Lower leg skin (tissue), 4 donors: ENCODE results near the gene IBA57. TPM values are rescaled to one million over a fixed set of nuclear protein-coding genes. Genes with fewer than 3 reads are reported as not detected.

Experiments used
- DNase-seq, 2 donors: peaks; one replicate each; pipeline ENCODE4 v3.0.0-alpha.2; 2019; ENCODE audit warnings: low spot score in 2 of 2
- H3K4me3 ChIP-seq: fragments of 200-600 bp; sonication (generic); 2 replicates; pipeline ENCODE4 v1.5.1; 2017; ENCODE audit warnings: mild to moderate bottlenecking, low read depth; ENCODE audit not compliant: poor library complexity, severe bottlenecking
- CTCF ChIP-seq, 3 donors: fragments of 450-650 bp; IDR thresholded peaks; one replicate each; pipeline ENCODE4 v1.5.1; 2016; ENCODE audit warnings: antibody characterized with exemption in 3 of 3, mild to moderate bottlenecking in 3 of 3, moderate library complexity in 2 of 3
- POLR2A ChIP-seq, 2 donors: fragments of 450-650 bp; IDR thresholded peaks; one replicate each; pipeline ENCODE4 v1.6.1; 2016 to 2017; ENCODE audit warnings: antibody characterized with exemption in 2 of 2, mild to moderate bottlenecking in 1 of 2, moderate library complexity in 1 of 2
- WGBS, 2 donors: methylation state at CpG; one replicate each; pipeline ENCODE4 v1.1.5; 2018; 5-methylcytosine and 5-hydroxymethylcytosine counted together
- intact Hi-C: fragments of 100-400 bp; cut with DNase I; formaldehyde crosslinking; loops from one replicate; pipeline ENCODE4 v1.15.0; 2023; ENCODE audit warnings: low total_unique reads
- total RNA-seq, 4 donors: library from RNA; depleted of rRNA; stranded (reverse); fragments of >200 nt; gene quantifications; one replicate each; pipeline ENCODE4 v1.1.0, GENCODE V29; 2016

Gene IBA57
- total RNA-seq, 4 donors from 2014 or later = 9.4 to 16.0 (median 12.6) TPM

GRCh38 chr1:228204958-228205357, 39.4 kb downstream of the IBA57 start:
- TF ChIP-seq CTCF (IDR thresholded peaks at IDR 0.05) = no peak
- no peak for TF ChIP-seq POLR2A (IDR thresholded peaks at IDR 0.05)
- intact Hi-C loops = no loop called here
- WGBS, 2 donors = 19 to 35% methylated on average over 8 of the region's 8 CpGs
- no peak overlapping the region for H3K4me3 ChIP-seq
- peak in 1 of 2 donors; percentile 28 for DNase-seq

DNA sequence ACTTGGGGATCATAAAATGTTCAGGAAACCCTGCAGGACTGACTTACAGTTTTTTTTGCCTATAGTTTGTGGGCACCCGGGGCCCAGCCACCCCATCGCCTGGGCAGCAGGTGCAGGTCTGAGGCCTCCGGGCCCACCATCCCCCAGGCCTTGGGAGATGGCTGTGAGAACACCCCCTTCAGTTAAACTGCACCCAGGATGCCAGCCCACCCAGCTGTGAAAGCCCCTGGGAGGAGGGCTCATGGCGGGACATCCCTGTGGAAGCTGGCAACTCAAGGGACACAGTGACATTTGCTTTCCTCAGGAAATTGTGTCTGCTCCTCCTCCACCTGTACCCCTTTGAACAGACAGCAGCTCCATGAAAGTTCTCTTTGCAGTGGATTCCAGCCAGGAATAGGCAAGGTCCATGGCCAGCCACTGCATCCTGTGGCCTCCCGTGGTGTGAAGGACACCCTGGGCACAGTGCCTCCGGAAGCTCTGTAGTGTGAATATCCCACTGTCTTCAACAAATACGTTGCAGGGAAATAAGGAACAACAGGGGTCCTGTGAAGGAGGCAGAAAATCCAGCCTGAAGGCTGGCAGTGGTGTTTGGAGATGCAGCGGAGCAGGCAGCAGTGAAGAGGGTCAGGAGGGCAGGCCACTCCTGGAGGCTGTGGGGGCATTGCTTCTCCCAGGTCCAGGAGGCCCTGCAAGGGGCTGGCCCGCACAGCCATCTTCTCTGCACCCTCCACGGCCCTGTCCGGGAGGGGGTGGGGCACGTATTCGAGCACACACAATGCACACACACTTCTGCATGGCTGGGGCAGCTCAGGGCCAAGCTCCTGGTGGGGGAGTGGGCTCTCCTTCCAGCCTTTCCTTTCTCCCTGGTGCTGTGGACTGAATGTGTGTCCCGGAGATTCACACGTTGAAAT, 40.2 kb downstream of the IBA57 start:
- no peak for TF ChIP-seq POLR2A (IDR thresholded peaks at IDR 0.05)
- no peak for TF ChIP-seq CTCF (IDR thresholded peaks at IDR 0.05)
- WGBS, 2 donors = 38 to 49% methylated on average over 14 of the region's 15 CpGs
- peak in 1 of 2 donors; percentile 80 for DNase-seq
- no peak overlapping the region for H3K4me3 ChIP-seq
- intact Hi-C loops = no loop called here

- TF ChIP-seq CTCF (IDR thresholded peaks at IDR 0.05) (no peak), POLR2A (IDR thresholded peaks at IDR 0.05) (no peak)
- DNase-seq = peak in 1 of 2 donors; percentile 81
- H3K4me3 ChIP-seq = no peak overlapping the region
- intact Hi-C loops = no loop called here
- WGBS, 2 donors = 42 to 45% methylated on average over 11 to 16 of the region's 16 CpGs
Measured at GRCh38 chr1:228206582-228207351, 41.2 kb downstream of the IBA57 start.

DNA sequence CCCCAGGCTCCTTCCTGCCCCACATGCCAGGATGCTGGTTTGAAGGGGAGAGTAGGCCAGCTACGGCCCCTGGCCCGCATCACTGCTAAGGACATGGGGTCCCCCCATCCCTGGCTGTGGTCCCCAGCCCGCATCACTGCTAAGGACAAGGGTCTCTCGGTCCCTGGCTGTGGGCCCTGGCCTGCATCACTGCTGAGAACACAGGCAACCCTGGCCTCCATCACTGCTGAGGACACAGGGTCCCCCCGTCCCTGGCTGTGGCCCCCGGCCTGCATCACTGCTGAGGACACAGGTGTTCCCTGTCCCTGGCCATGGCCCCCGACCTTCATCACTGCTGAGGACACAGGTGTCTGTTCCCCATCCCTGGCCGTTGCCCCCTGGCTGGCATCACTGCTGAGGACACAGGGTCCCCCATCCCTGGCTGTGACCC, 41.8 kb downstream of the IBA57 start:
- intact Hi-C loops = no loop called here

More for the DNA sequence above, 41.8 kb downstream of the IBA57 start:
- DNase-seq = peak in 1 of 2 donors; percentile 85
- WGBS, 2 donors = 75 to 90% methylated on average over 5 to 6 of the region's 8 CpGs
- no peak overlapping the region for H3K4me3 ChIP-seq
- TF ChIP-seq CTCF (IDR thresholded peaks at IDR 0.05) (no peak), POLR2A (IDR thresholded peaks at IDR 0.05) (no peak)
